WTC11 (cell line): ENCODE data around the gene TANC1.

Source experiments
- ARID4B ChIP-seq: sonication (generic); formaldehyde crosslinking; IDR thresholded peaks from 2 replicates; pipeline ENCODE4 v1.8.0; 2023; ENCODE audit warnings: missing genetic modification reagents, mild to moderate bottlenecking, borderline replicate concordance
- ATF2 ChIP-seq: sonication (generic); formaldehyde crosslinking; IDR thresholded peaks from 2 replicates; pipeline ENCODE4 v1.8.1; 2022; ENCODE audit warnings: low read depth, missing genetic modification reagents, borderline replicate concordance
- CREM ChIP-seq: sonication (generic); formaldehyde crosslinking; IDR thresholded peaks from 2 replicates; pipeline ENCODE4 v1.8.1; 2022; ENCODE audit warnings: mild to moderate bottlenecking, missing genetic modification reagents, moderate library complexity
- CTCF ChIP-seq: fragments of 200-600 bp; IDR thresholded peaks from 2 replicates; pipeline ENCODE4 v1.8.0; 2022; ENCODE audit warnings: antibody characterized with exemption
- E2F1 ChIP-seq: sonication (generic); formaldehyde crosslinking; IDR thresholded peaks from 2 replicates; pipeline ENCODE4 v1.8.0; 2022; ENCODE audit warnings: mild to moderate bottlenecking, missing genetic modification reagents
- ETV6 ChIP-seq: sonication (generic); formaldehyde crosslinking; IDR thresholded peaks from 2 replicates; pipeline ENCODE4 v1.8.1; 2022; ENCODE audit warnings: mild to moderate bottlenecking, missing genetic modification reagents
- FOXK1 ChIP-seq: sonication (generic); formaldehyde crosslinking; IDR thresholded peaks from 2 replicates; pipeline ENCODE4 v1.8.0; 2022; ENCODE audit warnings: mild to moderate bottlenecking, moderate library complexity, missing genetic modification reagents
- PREB ChIP-seq: sonication (generic); formaldehyde crosslinking; IDR thresholded peaks from 2 replicates; pipeline ENCODE4 v1.8.1; 2022; ENCODE audit warnings: mild to moderate bottlenecking, missing genetic modification reagents, moderate library complexity, borderline replicate concordance
- SMAD4 ChIP-seq: sonication (generic); formaldehyde crosslinking; IDR thresholded peaks from 2 replicates; pipeline ENCODE4 v1.8.0; 2022; ENCODE audit warnings: mild to moderate bottlenecking, missing genetic modification reagents
- TCF7 ChIP-seq: sonication (generic); formaldehyde crosslinking; IDR thresholded peaks from 2 replicates; pipeline ENCODE4 v1.8.0; 2022; ENCODE audit warnings: mild to moderate bottlenecking, low read depth, missing genetic modification reagents, moderate library complexity
- USF2 ChIP-seq: sonication (generic); formaldehyde crosslinking; IDR thresholded peaks from 2 replicates; pipeline ENCODE4 v1.8.1; 2023; ENCODE audit warnings: mild to moderate bottlenecking, missing genetic modification reagents, moderate library complexity

GRCh38 chr2:159139216-159139933 is 170.9 kb downstream of the TANC1 start:
- TF ChIP-seq E2F1 (CRISPR knock-in tag): no peak
- TF ChIP-seq ETV6 (CRISPR knock-in tag): no peak
- TF ChIP-seq CTCF: no peak
- no peak for TF ChIP-seq ARID4B (CRISPR knock-in tag)
- TF ChIP-seq FOXK1: no peak
- TF ChIP-seq CREM (CRISPR knock-in tag): no peak
- no peak for TF ChIP-seq USF2 (CRISPR knock-in tag)
- TF ChIP-seq ATF2: no peak
- no peak for TF ChIP-seq SMAD4 (CRISPR knock-in tag)
- TF ChIP-seq PREB (CRISPR knock-in tag): no peak
- TF ChIP-seq TCF7: no peak
